A673 (cell line): Measurements from ENCODE around the gene GALK1. TPM values are rescaled to one million over a fixed set of nuclear protein-coding genes. Genes with fewer than 3 reads are reported as not detected.

Experiments
- BruUV-seq: library from RNA; stranded (reverse); fragments of 400-500 nt; replicated peaks from 2 replicates; lab custom pipeline; 2021; lab: Mats Ljungman, UMichigan
- CTCF ChIA-PET: fragments of 300-600 bp; sonication (Branson Sonifier 250); formaldehyde crosslinking; loops from one replicate; lab custom pipeline; 2022; ENCODE audit warnings: antibody characterized with exemption; lab: Charles Lee
- POLR2A ChIA-PET: fragments of 300-600 bp; sonication (Branson Sonifier 250); formaldehyde crosslinking; loops from one replicate; lab custom pipeline; 2022; ENCODE audit warnings: antibody characterized with exemption; ENCODE audit not compliant: low non-redundant PET; lab: Charles Lee
- DNase-seq: peaks from one replicate; pipeline ENCODE4 v3.0.0-alpha.2; 2015; ENCODE audit warnings: low spot score
- H3K27ac ChIP-seq: fragments of 200-600 bp; sonication (generic); 2 replicates; pipeline ENCODE4 v1.5.1; 2016; ENCODE audit warnings: mixed run types, low read depth, mild to moderate bottlenecking, mixed read lengths, antibody characterized with exemption, low read length; ENCODE audit not compliant: poor library complexity, severe bottlenecking
- H3K27me3 ChIP-seq: fragments of 200-600 bp; sonication (generic); replicated peaks from 2 replicates; pipeline ENCODE4 v1.6.1; 2017; ENCODE audit warnings: mixed run types, low read depth, mild to moderate bottlenecking, mixed read lengths, antibody characterized with exemption, low read length; ENCODE audit not compliant: insufficient read depth, poor library complexity
- H3K36me3 ChIP-seq: fragments of 200-600 bp; sonication (generic); 2 replicates; pipeline ENCODE4 v1.6.1; 2016; ENCODE audit warnings: mixed run types, mild to moderate bottlenecking, mixed read lengths, antibody characterized with exemption, low read length; ENCODE audit not compliant: insufficient read depth, poor library complexity, severe bottlenecking
- H3K4me1 ChIP-seq: fragments of 200-600 bp; sonication (generic); 2 replicates; pipeline ENCODE4 v1.6.1; 2017; ENCODE audit warnings: mixed run types, mild to moderate bottlenecking, mixed read lengths, antibody characterized with exemption, low read length; ENCODE audit not compliant: insufficient read depth, poor library complexity, severe bottlenecking
- H3K4me3 ChIP-seq: fragments of 200-600 bp; sonication (generic); 2 replicates; pipeline ENCODE4 v1.5.1; 2016; ENCODE audit warnings: low read depth, mixed run types, mild to moderate bottlenecking, mixed read lengths, low read length; ENCODE audit not compliant: poor library complexity, severe bottlenecking
- H3K9me3 ChIP-seq: fragments of 200-600 bp; sonication (generic); 2 replicates; pipeline ENCODE4 v1.6.1; 2016; ENCODE audit warnings: mixed run types, low read depth, mild to moderate bottlenecking, mixed read lengths, antibody characterized with exemption, low read length; ENCODE audit not compliant: poor library complexity, severe bottlenecking
- EZH2 ChIP-seq: fragments of 200-600 bp; sonication (generic); IDR thresholded peaks from 2 replicates; pipeline ENCODE4 v1.6.1; 2017; ENCODE audit warnings: borderline replicate concordance, low read depth, mild to moderate bottlenecking, mixed read lengths, antibody characterized with exemption, low read length; ENCODE audit not compliant: poor library complexity, severe bottlenecking
- intact Hi-C: fragments of 100-400 bp; cut with micrococcal nuclease; formaldehyde crosslinking; loops from one replicate; pipeline ENCODE4 v1.10.0; 2022; ENCODE audit not compliant: unreplicated experiment
- total RNA-seq: library from RNA; stranded (reverse); gene quantifications from 2 replicates; pipeline ENCODE4 v1.2.3, GENCODE V29; 2021
- TF ChIP-seq, protein P1 (sequence below): fragments of 300-800, 200-600 bp; sonication (generic); conservative IDR thresholded peaks from 2 replicates; pipeline ENCODE4 v1.5.1; 2017; ENCODE audit warnings: low read depth, mild to moderate bottlenecking, antibody characterized with exemption, low read length, moderate library complexity, mixed read lengths

Gene GALK1
- total RNA-seq, 1 experiment from 2014 or later = 18.3 TPM

DNA sequence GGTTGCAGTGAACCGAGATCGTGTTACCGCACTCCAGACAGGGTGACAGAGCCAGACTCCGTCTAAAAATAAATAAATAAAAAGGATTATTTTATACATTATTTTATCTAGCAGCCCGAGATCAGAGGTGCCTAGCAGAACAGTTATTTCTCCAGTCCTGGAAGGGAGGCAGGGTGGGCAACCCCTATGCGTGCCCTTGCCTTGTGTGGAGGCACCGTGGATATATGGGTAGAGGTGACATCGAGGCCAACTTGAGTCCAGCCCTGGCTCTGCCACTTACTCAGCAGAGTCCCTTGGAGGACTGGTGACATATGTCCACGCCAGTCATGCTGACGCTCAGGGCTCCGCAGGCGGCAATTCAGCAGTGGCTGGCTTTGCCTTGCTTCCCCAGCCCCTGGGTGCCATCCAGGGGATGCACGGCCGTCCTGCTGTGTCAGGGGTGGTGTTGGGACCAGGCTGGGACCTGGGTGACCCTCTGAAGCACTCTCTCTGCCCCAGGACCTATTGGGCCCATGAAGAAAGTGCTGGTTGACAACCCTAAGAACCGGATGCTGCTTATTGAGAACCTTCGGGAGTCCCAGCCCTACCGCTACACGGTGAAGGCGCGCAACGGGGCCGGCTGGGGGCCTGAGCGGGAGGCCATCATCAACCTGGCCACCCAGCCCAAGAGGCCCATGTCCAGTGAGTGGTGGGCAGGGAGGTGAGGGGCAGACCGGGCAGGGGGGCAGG, 13.2 kb downstream of the GALK1 start:
- H3K4me1 ChIP-seq = peaks cover 5% of the 10 kb centered on the region
- no peaks in the 10 kb centered on the region for H3K9me3 ChIP-seq
- DNase-seq = no peak
- no peak overlapping the region for H3K4me3 ChIP-seq
- no peaks in the 10 kb centered on the region for H3K36me3 ChIP-seq
- TF ChIP-seq, protein P1, sequence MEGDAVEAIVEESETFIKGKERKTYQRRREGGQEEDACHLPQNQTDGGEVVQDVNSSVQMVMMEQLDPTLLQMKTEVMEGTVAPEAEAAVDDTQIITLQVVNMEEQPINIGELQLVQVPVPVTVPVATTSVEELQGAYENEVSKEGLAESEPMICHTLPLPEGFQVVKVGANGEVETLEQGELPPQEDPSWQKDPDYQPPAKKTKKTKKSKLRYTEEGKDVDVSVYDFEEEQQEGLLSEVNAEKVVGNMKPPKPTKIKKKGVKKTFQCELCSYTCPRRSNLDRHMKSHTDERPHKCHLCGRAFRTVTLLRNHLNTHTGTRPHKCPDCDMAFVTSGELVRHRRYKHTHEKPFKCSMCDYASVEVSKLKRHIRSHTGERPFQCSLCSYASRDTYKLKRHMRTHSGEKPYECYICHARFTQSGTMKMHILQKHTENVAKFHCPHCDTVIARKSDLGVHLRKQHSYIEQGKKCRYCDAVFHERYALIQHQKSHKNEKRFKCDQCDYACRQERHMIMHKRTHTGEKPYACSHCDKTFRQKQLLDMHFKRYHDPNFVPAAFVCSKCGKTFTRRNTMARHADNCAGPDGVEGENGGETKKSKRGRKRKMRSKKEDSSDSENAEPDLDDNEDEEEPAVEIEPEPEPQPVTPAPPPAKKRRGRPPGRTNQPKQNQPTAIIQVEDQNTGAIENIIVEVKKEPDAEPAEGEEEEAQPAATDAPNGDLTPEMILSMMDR = no peak
- no peak for TF ChIP-seq EZH2
- intact Hi-C loops = no loop called here
- ChIA-PET POLR2A (no interaction called here), CTCF (interaction anchor here (0.6 to 3.3 kb wide), 2 partner anchors 9 to 118 kb away, joined by 3 to 41 read pairs; partner anchors contain the start of gene SMIM5)
- H3K27ac ChIP-seq = no peak overlapping the region
- no peaks in the 10 kb centered on the region for H3K27me3 ChIP-seq
- no TSS peak for BruUV-seq

DNA sequence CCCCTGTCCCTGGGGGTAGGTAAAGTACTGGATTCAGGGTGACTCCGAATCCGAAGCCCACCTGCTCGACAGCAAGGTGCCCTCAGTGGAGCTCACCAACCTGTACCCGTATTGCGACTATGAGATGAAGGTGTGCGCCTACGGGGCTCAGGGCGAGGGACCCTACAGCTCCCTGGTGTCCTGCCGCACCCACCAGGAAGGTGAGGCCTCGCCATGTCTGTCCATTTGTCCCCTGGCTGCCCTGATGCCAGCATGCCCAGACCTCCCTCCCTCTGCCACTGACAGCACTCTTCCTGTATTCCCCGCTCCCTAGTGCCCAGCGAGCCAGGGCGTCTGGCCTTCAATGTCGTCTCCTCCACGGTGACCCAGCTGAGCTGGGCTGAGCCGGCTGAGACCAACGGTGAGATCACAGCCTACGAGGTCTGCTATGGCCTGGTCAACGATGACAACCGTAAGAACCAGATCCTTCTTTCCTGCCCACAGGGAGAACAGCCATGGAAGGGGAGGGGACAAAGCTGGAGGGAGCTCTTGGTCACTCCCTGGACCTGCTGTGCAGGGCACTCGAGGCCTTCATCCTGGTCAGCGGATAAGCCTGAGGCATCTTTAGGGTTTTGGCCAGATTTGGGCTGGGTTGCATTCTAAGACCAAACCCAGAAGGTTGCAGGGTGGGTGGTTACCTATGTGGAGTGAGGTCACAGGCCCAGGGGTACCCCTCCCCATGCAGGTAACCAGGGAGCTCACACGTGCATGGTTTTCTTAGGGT, 14.2 kb downstream of the GALK1 start:
- CTCF ChIA-PET = interaction anchor here (0.9 to 3.3 kb wide), 3 partner anchors 23 to 150 kb away, joined by 3 to 41 read pairs (median 4); partner anchors contain the start of gene SMIM5
- intact Hi-C loops = no loop called here
- peaks cover 5% of the 10 kb centered on the region for H3K4me1 ChIP-seq
- TF ChIP-seq EZH2 = no peak
- TF ChIP-seq, protein P1 = no peak
- no peak for DNase-seq
- no peaks in the 10 kb centered on the region for H3K9me3 ChIP-seq
- BruUV-seq = no TSS peak
- H3K36me3 ChIP-seq = no peaks in the 10 kb centered on the region
- no peak overlapping the region for H3K27ac ChIP-seq
- POLR2A ChIA-PET = no interaction called here
- H3K27me3 ChIP-seq = no peaks in the 10 kb centered on the region
- no peak overlapping the region for H3K4me3 ChIP-seq

DNA sequence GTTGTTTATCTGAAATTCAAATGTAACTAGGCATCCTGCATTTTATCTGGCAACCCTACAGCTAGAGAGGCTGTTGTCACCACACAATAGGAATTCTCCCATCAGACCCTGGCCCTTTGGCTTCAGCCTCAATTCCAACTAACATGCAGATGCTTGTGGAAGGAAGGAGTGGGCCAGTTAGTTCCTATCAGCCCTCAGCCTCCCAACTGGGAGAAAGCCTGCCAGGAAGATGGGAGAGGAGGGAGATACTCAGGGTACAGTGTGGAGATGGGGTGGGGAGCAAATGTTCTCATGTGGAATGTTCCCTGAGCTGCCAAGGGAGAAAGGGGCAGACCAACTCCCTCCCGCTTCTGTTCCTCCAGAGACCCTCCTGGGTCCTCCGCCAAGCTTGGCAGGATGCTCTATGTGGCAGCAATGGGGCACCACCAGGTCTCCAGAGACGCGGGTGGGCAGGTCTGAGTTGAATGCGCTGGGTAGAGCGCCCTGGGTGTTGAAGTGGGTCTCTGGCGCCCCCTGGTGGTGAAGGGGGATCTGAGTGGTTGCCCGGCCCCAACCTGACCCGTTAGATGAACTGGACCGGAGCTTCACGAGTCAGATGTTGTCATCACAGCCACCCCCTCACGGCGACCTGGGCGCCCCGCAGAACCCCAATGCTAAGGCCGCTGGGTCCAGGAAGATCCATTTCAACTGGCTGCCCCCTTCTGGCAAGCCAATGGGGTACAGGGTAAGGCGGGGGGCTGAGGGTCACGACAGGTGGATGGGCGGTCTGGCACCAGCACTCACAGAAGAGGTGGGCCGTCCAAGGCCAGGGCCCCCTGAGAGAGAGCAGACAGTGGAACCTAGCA, 15.2 kb downstream of the GALK1 start:
- Histone ChIP-seq H3K4me1 (peaks cover 5% of the 10 kb centered on the region), H3K27me3 (no peaks in the 10 kb centered on the region), H3K9me3 (no peaks in the 10 kb centered on the region), H3K27ac (no peak overlapping the region), H3K4me3 (no peak overlapping the region), H3K36me3 (no peaks in the 10 kb centered on the region)
- no TSS peak for BruUV-seq
- TF ChIP-seq EZH2 = no peak
- TF ChIP-seq, protein P1 = peak; percentile 95
- ChIA-PET POLR2A (no interaction called here), CTCF (interaction anchor here (0.5 to 3.3 kb wide), 9 partner anchors 24 to 325 kb away, joined by 3 to 41 read pairs (median 3); partner anchors contain the start of gene SMIM5)
- intact Hi-C loops = loop anchor here (5.0 kb wide), 1 partner anchor 327 kb away; no protein-coding TSS in a partner anchor
- DNase-seq = peak; percentile 84
